HK-2 (cell line): ENCODE measurements around the gene AMN1.
A peak's percentile ranks its signal among the peaks of the same experiment; 100 is the strongest.
"Not testable (repeated sequence)": the region's sequence is repeated elsewhere in the genome, so short reads cannot be mapped to it uniquely, and the experiment has no call there.

Source experiments
- DNase-seq: peaks from one replicate; pipeline ENCODE4 v3.0.0-alpha.2; 2018; ENCODE audit not compliant: unreplicated experiment

Gene AMN1

DNA sequence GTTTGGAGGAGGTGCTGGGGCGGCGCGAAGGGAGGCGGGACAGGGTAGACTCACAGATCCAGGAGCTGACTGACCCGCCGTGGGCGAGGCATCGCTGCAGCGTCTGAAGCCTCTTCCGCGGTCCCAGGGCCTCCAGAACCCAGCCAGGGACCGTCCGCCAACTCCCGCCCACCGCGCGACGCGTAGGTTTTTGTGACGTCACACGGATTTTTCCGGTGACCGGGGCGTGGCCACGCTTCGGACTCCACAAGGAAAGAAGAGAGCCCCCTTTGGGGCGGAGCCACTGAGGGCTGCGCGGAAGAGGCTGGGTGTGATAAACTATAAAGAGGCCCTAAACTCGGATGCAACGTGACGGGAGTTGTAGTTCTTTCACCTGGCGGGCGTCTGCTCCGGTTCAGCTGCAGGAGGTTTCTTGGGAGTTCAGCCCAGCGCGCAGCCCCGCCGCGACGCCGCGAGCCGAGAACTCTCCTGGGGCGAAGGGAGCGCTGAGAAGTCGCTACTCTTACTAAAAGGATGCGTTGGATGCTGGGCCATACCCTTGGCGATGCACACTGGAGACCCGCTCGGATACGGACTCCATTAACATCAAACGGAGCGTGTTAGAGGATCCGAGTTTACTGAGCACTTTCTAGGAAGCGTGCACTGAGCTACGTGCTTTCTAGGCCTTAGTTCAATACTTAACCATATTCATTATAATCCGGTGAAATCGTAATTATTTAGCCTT lies at the start of gene AMN1:
TSS of gene AMN1 (minus strand) at position 105 of the 724 bp plus-strand sequence. CDS start at position 92, 13 bp downstream.
- DNase-seq = peak; percentile 99

DNA sequence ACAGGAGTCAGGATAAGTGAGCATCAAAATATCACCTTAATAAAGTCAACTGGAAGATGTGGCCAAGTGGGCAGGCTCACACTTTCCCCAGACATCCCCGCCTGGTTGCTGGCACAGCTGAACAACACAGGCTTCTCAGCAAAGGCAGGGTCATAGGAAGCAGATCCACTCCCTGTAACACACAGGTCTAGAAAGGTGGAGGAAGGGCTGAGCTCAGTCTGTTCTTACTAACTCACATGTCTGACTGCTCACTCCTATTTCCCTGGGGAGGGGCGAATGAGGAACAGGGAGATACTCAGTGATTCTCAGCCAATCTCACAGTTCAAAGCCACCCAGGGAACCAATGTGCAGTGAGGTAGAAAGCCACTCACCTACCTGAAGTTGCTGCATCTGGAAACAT lies 45.0 kb upstream of the AMN1 start:
- no peak for DNase-seq

DNA sequence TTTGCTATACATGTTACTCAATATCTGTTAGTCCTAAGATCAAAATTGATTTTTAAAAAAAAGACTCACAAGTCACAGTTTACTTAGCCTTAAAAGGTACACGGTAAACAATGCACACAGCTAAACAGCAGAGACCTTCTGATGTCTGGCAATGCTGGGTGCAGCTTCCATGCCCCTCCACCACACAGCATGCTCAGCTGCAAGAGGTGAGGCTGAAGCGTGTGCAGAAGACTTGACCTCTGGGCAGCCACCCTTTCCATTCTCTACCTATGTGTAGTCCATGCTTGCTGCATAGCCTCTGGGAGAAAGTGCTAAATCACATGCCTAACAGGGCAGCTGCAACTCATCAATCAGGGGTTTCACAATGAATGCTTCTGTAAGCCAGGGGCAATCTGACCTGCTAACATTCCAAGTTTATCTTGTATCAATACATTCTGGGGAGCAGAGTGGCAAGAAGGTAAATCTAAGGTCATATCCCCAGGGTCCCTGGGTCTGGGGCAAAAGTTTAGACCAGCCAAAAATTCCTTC lies 44.5 kb upstream of the AMN1 start:
- no peak for DNase-seq

DNA sequence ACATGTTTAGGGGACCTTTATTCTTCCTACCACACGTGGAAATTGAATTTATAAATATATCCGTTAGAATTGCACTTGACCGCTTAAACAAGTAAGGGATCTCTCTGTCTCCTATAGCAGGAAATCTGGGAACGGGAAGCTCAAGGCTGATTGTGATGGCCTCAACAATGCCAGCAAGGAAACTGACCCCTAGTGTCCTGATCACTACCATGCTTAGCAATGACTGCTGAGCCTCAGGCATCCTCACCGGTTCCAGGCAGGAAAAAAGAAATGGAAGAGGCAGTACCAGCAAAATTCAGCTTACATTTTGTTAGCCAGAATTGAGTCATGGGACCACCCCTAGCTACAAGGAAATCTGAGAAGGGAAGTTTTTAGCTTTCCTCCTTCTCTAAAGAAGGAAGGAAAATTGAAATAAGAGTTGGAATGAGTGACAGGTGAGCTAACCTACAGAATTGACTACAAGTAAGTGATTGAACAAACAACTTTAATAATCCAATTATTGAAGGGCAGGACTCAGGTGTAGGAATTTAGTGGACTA lies 43.9 kb upstream of the AMN1 start:
- no peak for DNase-seq

DNA sequence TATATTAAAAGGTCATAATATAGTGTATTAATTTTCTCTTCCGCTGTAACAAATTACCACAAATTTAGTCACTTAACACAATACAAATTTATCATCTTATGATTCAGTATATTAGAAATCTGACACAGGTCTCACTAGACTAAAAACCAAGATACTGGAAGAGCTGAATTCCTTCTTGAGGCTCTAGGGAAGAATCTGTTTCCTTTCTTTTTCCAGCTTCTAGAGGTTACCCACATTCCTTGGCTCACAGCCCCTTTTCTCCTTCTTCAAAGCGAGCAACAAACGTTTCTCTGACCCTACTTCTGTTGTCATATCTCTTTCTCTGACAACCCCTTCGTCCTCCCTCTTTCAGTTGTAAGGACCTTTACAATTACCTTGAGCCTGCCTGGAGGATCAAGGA lies 43.4 kb upstream of the AMN1 start:
- no peak for DNase-seq

DNA sequence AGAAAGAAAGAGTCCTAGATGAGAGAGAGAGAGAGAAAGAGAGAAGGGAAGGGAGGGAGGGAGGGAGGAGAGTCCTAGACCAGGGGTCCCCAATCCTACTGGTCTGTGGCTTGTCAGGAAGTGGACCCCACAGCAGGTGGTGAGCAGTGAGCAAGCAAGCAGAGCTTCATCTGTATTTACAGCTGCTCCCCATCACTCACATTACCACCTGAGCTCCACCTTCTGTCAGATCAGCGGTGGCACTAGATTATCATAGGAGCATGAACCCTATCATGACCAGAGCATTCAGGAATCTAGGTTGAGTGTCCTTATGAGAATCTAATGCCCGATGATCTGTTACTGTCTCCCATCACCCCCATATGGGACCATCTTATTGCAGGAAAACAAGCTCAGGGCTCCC lies 39.2 kb upstream of the AMN1 start:
- DNase-seq = no peak

DNA sequence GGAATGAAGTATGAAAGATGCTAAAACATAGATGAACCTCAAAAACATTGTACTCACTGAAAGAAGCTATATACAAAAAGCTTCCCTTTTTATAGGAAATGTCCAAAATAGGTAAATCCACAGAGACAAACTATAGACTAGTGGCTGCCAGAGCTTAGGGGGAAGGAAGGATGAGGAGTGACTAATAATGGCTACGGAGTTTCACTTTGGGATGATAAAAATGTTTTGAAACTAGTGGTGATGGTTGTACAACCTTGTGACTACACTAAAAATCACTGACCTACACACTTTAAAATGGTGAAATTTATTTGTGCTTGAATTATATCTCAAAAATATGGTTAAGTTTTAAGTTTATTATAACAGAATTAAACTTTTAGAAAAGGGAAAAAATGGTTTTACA lies 37.1 kb upstream of the AMN1 start:
- no peak for DNase-seq

DNA sequence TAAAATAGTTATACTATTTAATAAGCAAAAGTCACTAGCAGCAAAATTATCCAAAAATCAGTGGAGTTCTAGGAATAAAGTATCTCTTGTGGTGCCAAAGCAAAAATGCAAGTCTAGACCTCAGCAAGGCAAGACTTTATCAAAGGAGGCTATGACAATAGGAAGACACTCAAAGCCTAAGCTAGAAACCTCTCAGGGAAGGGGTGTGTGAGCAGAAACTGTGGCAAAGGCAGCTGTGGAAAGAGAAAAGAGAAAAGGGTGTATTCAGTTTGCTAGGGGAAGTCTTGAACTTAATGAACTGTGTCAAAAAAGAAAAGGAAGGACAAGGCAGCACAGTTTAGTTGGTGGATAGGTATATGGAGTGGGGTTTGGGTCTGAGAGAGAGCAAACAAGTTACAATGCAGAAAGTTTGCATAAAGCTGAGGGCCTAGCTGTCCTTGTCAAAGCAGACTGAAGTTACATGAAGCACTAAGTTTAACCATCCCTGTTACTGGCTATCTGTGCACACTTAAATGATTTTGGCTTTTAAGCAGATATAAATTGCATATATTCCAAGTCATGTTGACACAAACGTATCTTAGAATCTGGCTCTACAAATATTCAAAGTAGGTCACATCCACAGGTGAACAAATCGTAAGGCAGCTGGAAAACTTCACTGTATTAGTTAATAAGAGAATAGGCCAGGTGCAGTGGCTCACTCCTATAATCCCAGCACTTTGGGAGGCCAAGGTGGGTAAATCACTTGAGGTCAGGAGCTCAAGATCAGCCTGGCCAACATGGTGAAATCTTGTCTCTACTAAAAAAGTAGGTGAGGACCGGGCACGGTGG lies 31.0 kb upstream of the AMN1 start:
- DNase-seq = no peak

DNA sequence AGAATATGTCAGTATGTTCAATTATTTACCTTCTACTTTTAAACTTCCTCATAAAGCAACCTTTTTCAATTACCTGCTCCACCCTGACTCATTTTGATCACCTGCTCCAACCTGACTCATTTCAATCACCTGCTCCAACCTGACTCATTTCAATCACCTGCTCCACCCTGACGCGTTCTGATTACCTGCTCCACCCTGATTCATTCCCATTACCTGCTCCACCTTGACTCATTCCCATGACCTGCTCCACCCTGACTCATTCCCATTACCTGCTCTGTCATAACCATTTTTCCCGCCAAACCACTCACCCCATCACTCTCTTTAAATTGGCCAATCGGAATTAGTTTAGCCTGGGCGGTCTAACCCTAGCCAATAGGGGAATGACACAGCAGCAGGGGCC lies 29.5 kb upstream of the AMN1 start:
- not testable (repeated sequence) for DNase-seq

DNA sequence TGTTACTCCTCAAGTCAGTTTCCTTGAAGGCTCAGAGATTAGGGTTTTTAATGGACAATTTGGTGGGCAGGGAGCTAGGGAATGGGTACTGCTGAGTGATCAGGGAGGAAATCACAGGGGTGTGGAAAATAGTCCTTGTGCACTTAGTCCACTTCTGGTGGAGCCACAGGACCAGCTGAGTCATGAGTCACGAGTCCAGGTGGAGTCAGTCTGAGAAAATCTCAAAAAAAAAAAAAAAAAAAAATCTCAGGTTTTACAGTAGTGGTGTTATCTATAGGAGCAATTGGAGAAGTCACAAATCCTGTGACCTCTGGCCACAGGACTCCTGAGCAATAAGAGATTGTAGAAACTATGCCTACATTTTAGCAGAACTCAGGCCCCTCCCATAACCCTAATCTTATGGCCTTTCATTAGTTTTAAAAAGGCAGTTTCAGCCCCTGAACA lies 28.2 kb upstream of the AMN1 start:
- DNase-seq = peak; percentile 55

DNA sequence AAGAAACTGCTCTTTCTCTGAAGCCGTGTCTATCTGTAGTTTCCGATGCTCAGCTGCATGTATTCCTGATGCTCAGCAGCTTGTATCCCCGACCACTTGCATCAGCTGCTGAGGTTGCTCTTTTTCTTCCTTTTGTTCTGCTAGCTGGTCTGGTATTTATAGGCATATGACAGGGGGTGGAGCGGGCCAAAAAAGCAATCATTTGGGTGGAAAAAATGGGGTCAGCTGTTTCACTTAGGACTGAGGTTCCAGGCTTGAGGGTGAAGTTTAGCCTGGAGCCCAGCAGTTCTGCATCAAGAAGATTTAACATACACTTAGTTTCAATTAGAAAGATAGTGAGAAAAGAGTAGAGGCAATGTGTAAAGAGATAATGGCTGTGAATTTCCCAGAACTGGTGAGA lies 23.6 kb upstream of the AMN1 start:
- no peak for DNase-seq

DNA sequence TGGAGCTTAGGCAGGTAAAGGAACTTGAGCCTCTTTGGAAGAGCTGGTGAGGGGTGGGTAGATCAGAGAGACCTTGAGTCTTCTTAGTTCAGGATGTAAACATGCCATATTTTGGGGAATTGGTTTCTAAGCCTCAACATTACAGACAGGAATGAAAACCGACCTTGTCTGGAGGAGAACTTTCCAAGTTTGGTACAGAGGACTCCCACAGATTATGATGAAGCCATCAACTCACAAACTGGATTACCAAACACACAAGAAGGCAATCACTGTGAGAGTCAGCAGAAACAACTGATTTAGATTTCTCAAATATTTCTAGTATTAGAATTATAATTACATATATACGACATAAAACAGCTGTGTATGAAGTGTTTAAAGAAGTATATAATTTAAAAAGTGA lies 22.3 kb upstream of the AMN1 start:
- no peak for DNase-seq

DNA sequence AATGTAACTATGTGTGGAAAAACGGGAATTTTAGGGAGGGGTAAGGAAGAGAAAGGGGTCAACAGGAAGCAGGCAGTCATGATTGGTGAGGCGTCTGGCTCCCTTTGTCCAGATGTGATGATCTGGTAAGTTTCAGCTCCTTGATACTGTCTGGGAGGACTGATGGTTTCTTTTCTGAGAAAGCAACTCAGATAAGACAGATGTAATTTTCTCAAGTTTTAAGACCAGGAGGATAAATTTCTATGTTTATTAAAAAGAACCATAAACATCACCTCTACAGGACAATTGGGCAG lies 21.9 kb upstream of the AMN1 start:
- DNase-seq = no peak

DNA sequence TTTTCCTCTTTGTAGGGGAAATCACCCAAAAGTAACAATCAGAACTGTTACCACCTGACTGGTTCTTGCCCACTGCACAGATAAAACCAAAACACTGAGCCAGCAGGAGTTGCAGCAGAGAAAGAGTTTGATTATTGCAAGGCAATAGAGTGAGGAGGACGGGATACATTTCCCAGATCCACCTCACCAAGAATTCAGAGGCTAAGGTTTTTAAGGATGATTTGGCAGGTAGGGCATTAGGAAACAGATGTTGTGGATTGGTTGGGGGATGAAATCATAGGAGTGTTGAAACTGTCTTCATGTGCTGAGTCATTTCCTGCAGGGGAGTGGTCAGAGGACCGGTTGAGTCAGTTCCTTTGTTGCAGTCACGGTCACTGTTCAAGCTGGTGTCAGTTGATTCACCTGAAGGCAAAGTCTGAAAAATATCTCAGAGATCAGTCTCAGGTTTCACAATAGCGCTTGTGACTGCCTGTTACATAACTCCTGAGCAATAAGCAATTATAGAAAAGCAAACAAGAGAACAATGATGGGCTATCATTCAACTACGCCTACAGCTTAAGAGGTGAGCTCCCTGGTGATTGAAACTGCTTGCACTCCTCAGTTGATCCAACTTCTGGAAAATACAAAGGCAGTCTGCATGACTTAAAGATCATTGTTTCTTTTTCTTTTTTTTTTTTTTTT lies 20.3 kb upstream of the AMN1 start:
- DNase-seq = peak; percentile 73

DNA sequence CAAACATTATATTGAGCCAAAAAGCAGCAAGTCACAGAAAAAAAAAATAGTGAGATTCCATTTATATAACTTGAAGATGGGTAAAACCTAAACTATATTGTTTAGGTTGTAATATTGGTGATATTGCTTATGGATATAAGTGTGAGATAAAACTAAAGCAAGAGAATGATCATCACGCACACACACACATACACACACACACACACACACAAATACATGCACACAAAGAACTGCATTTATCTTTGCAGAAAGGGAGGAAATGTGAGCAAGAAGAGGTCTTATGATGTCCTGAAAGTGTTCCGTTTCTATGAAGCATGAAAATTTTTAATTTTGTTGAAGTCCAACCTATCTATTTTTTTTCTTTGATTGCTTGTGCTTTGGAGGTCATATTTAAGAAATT lies 16.4 kb upstream of the AMN1 start:
- no peak for DNase-seq

DNA sequence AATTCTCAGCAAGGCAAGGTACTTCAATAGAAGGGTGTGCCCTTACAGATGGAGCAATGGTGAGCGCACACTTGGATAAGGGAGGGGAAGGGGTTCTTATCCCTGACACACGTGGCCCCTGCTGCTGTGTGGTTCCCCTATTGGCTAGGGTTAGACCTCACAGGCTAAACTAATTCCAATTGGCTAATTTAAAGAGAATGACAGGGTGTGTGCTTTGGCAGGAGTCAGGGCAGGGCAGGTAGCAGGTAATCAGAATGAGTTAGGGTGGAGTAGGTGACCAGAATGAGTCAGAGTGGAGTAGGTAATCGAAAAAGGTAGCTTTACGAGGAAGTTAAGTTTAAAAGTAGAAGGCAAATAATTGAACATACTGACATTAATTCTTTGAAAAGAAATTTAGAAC lies 15.5 kb upstream of the AMN1 start:
- not testable (repeated sequence) for DNase-seq

DNA sequence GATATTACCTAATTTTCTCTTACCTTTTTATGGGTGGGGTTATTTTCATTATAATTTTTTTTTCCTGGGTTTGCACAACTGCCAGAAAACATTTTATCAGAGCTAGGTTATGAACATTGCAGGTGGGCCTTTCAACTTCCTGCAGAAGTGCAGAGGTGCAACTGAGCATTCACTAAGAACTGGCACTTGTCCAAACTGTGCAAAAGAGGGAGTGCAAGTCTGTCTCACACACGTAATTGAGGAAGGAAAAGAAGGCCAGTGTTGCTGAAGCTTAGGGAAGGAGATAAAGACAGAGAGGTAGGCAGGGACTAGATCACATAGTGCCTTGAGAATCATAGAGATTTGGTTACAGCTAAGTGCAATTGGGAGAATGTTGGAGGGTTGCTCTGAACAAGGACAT lies 14.1 kb upstream of the AMN1 start:
- no peak for DNase-seq

DNA sequence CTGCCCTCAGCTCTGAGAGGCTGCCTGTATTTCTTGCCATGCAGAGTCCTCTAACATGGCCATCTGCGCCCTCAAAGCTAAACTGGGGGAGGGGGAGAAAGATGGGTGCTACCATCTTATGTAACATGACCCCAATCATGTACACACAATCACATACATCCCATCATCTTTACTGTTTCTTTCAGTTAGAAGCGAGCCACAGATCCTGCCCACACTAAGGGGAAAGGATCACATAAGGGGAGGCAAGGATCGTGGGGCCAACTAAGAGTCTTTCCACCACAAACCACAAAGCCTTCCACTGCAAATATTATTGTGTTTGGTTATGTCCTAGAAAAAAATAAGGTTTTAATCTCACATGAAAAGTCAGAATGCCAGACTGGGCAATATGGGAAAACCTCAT lies 11.8 kb upstream of the AMN1 start:
- no peak for DNase-seq

DNA sequence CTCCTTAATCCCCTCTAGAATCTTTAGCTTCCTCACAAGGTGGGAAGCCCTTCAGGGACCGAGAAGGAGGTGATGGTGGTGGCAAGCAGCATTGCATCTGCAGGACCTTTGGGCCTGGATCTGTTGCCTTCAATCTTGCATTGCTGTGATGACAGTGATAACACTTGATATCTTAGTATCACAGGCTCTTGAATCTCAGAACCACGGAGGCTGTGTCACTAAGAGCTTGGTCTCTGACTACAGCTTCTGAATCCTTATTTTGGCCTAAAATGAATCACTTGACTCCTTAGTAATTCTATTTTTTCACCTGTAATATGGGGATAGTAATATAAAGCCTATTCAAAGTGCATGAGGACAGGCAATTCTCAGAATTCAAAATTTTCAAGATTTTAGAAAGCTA lies 8.9 kb upstream of the AMN1 start:
- DNase-seq = no peak

DNA sequence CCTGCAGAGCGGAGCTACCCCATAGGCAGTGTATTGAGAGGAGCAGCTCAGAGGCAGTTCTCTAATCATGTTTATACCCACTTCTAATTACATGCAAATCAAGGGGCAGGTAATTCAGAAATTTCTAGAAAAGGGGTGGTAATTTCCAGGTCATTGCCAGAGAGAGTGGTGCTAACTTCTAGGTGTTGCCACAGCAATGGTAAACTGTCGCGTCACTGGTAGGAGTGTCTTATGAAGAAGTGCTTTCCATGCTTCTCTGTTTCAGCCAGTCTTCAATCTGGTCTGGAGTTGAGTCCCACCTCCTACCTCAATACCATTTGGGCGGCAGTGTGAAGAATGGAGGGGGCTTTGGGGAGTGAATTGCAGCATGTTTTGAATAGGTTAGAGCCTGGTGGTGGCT lies 8.5 kb upstream of the AMN1 start:
- DNase-seq = no peak

DNA sequence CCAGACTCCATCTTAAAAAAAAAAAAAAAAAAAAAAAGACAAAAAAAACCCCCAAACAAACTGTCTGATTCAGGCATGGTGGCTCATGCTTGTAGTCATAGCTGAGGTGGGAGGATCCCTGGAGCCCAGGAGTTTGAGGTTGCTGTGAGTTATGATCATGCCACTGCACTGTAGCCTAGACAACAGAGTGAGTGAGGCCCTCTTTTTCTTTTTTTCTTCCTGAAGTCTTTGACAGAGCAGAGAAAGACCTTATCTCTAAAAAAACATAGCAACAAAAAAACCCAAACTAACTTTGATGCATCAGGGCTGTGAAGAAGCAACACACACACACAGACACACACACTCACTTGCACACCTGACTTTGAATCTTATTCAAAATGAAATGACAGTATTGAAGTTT lies 7.7 kb upstream of the AMN1 start:
- peak; percentile 51 for DNase-seq
